Measurements from ENCODE around the gene ERAP2.

Gene ERAP2

DNA sequence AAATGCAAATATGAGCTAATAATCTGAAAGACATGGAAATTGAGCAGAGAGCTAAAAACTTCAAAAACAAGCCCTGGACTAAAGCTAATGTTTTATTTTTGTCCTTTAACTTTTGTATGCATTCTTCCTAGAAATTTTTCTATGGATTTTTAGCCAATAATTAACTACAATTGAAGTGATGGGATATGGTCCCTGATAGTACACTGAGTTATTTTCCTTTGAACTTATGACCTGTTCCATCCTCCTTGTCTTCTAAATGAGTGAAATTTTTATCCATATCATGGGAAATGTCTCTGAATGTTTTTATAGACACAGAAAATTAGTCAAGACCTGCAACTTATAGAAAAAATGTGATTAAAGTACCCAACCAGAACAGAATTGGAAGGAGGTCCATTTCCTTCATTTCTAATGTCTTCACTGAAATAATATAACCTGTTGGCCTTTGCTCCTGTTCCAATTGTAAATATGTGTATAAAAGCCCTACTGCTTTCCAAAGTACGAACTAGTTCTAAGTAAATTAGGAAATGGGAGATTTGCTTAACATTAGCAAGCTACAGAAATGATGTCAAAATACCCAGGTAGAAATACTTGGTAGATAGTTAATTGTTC lies 11.3 kb upstream of the ERAP2 start:
- H3K4me3 ChIP-seq (ENCODE audit: low read depth, low read length) = no peak overlapping the region
- in situ Hi-C loops (cut with HindIII; ENCODE audit: low pct_ligation_motif_present, low sequenced_read_pairs) = no loop called here
- DNase-seq = no peak
- H3K36me3 ChIP-seq (replicated peaks) = no peaks in the 10 kb centered on the region
- no peak overlapping the region for H3K27ac ChIP-seq
- no peak for TF ChIP-seq CTCF (IDR thresholded peaks at IDR 0.05; ENCODE audit: low read depth, low read length, missing control alignments)
- no peaks in the 10 kb centered on the region for H3K27me3 ChIP-seq (replicated peaks)

- H3K36me3 ChIP-seq (replicated peaks) = no peaks in the 10 kb centered on the region
- in situ Hi-C loops (cut with HindIII; ENCODE audit: low pct_ligation_motif_present, low sequenced_read_pairs) = no loop called here
- TF ChIP-seq CTCF (IDR thresholded peaks at IDR 0.05; ENCODE audit: low read depth, low read length, missing control alignments) = peak; percentile 97
- H3K4me3 ChIP-seq (ENCODE audit: low read depth, low read length) = no peak overlapping the region
- peak; percentile 63 for DNase-seq
- H3K27me3 ChIP-seq (replicated peaks) = no peaks in the 10 kb centered on the region
- no peak overlapping the region for H3K27ac ChIP-seq
These were observed 7.5 kb upstream of the ERAP2 start for GRCh38 chr5:96868603-96869371.

DNA sequence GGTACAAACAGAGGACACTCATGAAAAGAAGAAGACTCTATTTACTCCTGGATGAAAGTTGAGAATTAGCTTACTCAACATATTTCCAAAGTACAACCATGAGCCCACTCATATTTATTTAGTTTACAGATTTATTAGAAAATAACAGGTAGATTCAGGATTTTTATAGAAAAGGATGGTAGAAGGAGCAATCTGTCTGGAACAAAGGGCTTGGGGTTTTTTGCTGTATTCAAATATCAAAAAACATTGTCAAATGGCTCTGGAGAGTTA lies 7.0 kb upstream of the ERAP2 start:
- Histone ChIP-seq H3K36me3 (replicated peaks) (no peaks in the 10 kb centered on the region), H3K27ac (no peak overlapping the region), H3K27me3 (replicated peaks) (no peaks in the 10 kb centered on the region), H3K4me3 (ENCODE audit: low read depth, low read length) (no peak overlapping the region)
- in situ Hi-C loops (cut with HindIII; ENCODE audit: low pct_ligation_motif_present, low sequenced_read_pairs) = no loop called here
- no peak for DNase-seq
- no peak for TF ChIP-seq CTCF (IDR thresholded peaks at IDR 0.05; ENCODE audit: low read depth, low read length, missing control alignments)

DNA sequence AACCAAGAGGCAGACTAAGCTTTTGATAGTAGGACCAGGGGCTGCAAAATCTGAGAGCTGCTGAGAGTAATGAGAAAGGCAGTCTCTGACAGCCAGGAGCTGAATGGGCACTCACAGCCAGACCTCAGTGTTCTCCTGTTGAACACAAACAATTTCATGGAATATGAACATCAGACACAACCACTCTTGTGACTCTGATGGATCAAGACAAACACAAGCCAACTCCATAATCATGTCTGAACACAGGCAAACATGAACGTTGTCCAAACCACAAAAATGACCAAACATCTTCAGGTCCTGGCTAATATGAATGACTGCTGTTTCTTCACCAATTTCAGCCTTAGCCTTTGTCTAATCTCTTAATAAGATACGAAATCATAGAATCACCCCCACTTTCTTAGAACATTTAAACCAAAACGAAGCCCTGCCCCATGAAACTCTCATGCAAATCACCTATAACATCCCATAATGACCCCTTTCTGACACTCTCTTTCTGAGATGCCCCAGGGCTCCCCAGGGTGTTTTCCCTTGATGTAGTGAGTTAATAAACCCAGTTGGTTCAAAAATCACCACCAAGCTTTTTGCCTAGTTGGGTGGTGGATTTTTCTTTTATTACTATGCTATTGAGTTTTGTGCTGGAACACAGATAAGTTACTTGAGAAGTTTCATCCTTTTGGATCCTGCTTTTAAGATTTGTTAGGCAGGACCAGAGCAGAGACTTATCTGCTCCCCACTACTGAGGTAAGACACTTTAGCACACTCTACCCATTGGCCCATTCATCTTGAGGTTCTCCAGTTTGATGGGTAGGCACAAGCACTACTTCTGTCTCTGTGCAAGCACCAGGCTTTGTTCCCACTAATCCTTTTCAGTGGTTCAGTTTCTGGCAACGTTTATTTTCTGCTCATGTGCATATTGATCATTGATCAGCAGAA lies 5.9 kb upstream of the ERAP2 start:
- H3K27ac ChIP-seq = no peak overlapping the region
- no peak for DNase-seq
- in situ Hi-C loops (cut with HindIII; ENCODE audit: low pct_ligation_motif_present, low sequenced_read_pairs) = no loop called here
- no peak for TF ChIP-seq CTCF (IDR thresholded peaks at IDR 0.05; ENCODE audit: low read depth, low read length, missing control alignments)
- H3K27me3 ChIP-seq (replicated peaks) = no peaks in the 10 kb centered on the region
- H3K4me3 ChIP-seq (ENCODE audit: low read depth, low read length) = no peak overlapping the region
- H3K36me3 ChIP-seq (replicated peaks) = no peaks in the 10 kb centered on the region

- TF ChIP-seq CTCF (IDR thresholded peaks at IDR 0.05; ENCODE audit: low read depth, low read length, missing control alignments) = no peak
- Histone ChIP-seq H3K27ac (no peak overlapping the region), H3K27me3 (replicated peaks) (no peaks in the 10 kb centered on the region), H3K4me3 (ENCODE audit: low read depth, low read length) (no peak overlapping the region), H3K36me3 (replicated peaks) (no peaks in the 10 kb centered on the region)
- in situ Hi-C loops (cut with HindIII; ENCODE audit: low pct_ligation_motif_present, low sequenced_read_pairs) = no loop called here
- no peak for DNase-seq
These were observed 5.3 kb upstream of the ERAP2 start for GRCh38 chr5:96871027-96871399.
